Fibroblast of lung (primary cell): Measurements from ENCODE around the gene OR8B12.

Source experiments
- CTCF ChIP-seq, 2 donors: IDR thresholded peaks in 1 of 2; conservative IDR thresholded peaks in 1 of 2; 1 replicate in 1 of 2; 2 replicates in 1 of 2; pipeline ENCODE4 v1.5.1; 2011 to 2012; ENCODE audit warnings: low read length in 2 of 2, control low read depth in 1 of 2, inconsistent platforms in 1 of 2, low read depth in 1 of 2, mild to moderate bottlenecking in 1 of 2
- EZH2 ChIP-seq: IDR thresholded peaks from 2 replicates; pipeline ENCODE4 v1.5.1; 2012; ENCODE audit warnings: low read length, control low read depth, mild to moderate bottlenecking; ENCODE audit errors: missing control alignments

DNA sequence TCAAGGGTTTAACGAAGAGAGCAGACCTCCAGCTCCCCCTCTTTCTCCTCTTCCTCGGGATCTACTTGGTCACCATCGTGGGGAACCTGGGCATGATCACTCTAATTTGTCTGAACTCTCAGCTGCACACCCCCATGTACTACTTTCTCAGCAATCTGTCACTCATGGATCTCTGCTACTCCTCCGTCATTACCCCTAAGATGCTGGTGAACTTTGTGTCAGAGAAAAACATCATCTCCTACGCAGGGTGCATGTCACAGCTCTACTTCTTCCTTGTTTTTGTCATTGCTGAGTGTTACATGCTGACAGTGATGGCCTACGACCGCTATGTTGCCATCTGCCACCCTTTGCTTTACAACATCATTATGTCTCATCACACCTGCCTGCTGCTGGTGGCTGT, 26.7 kb upstream of the OR8B12 start:
- no peak for TF ChIP-seq CTCF (conservative IDR thresholded peaks at IDR 0.05 in 1 of 2, IDR thresholded peaks at IDR 0.05 in 1 of 2; ENCODE audit: low read depth in 1 of 2, low read length in 2 of 2)
- no peak for TF ChIP-seq EZH2
